HFFc6 (cell line): ENCODE data around the gene AFDN. TPM values are rescaled to one million over a fixed set of nuclear protein-coding genes. Genes with fewer than 3 reads are reported as not detected.

Source experiments
- DNase-seq: peaks from one replicate; pipeline ENCODE4 v3.0.0-alpha.2; 2018
- H3K27ac Mint-ChIP-seq: 2 replicates; pipeline ENCODE4 v1.8.0; 2020; ENCODE audit warnings: mild to moderate bottlenecking, mixed read lengths
- H3K27me3 Mint-ChIP-seq: 2 replicates; pipeline ENCODE4 v1.8.0; 2021; ENCODE audit warnings: mild to moderate bottlenecking, moderate library complexity, mixed read lengths; ENCODE audit not compliant: insufficient read depth
- H3K36me3 Mint-ChIP-seq: 2 replicates; pipeline ENCODE4 v1.8.0; 2021; ENCODE audit warnings: low read depth, mixed read lengths
- H3K4me1 Mint-ChIP-seq: 2 replicates; pipeline ENCODE4 v1.8.0; 2020; ENCODE audit warnings: low read depth, mixed read lengths
- H3K4me3 Mint-ChIP-seq: 2 replicates; pipeline ENCODE4 v1.8.0; 2020; ENCODE audit warnings: mild to moderate bottlenecking, moderate library complexity, mixed read lengths
- H3K9me3 Mint-ChIP-seq: 2 replicates; pipeline ENCODE4 v1.8.0; 2020; ENCODE audit warnings: mild to moderate bottlenecking, mixed read lengths
- total RNA-seq, 6 experiments: library from RNA; stranded (reverse); fragmentation: NEBNext Ultra II Directional; extraction: Animal tissue kit (Norgen Biotek cat#: 25700); gene quantifications; 2 replicates in 1 of 6; 3 replicates in 5 of 6; pipeline ENCODE4 v1.2.3, GENCODE V29; 2021
- TF ChIP-seq, protein P1 (sequence below): fragments of 200-600 bp; sonication (generic); IDR thresholded peaks from 2 replicates; pipeline ENCODE4 v1.5.0; 2021; ENCODE audit warnings: antibody characterized with exemption, mild to moderate bottlenecking

The AFDN gene
- total RNA-seq, 6 experiments from 2014 or later: 16.1 to 20.3 (median 17.4) TPM

DNA sequence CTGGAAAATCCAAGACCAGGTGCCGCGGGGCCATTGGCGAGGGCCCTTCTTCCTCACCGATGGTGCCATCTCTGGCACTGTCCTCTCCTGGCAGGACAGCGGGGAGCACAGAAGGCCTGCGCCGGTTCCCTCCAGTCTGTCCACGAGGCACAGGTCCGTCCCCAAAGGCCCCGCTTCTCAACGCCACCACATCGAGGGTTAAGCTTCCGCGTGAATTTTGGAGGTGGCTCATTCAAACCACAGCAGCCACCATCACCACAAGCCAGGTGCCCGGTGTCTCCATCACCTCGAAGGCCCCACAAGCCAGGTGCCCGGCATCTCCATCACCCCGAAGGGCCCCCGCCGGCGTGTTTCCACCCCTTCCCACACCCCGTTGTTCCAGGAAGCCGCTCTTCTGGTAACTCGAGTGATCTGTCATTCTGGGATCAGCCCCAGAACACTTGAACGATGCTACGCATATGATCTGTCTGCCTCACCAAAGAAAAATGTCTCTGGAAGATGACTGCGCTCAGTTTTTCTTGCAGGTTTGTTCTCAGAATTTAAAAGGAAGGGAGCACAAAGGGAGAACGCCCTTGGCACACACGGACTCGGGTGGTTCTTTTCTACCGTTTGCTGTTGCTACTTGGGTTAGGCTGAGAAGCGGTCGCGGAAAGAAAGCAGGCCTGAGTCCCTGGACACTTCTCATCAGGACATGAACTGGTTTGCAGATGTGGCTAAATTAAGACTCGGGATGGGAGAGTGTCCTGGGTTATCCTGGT lies 160.9 kb downstream of the AFDN start:
- no peak overlapping the region for H3K4me3 Mint-ChIP-seq
- H3K27ac Mint-ChIP-seq: no peak overlapping the region
- H3K27me3 Mint-ChIP-seq: peaks cover 2% of the 10 kb centered on the region
- peaks cover 4% of the 10 kb centered on the region; the same call in 1 of the 2 replicates for H3K36me3 Mint-ChIP-seq
- H3K9me3 Mint-ChIP-seq: peaks cover 20% of the 10 kb centered on the region
- TF ChIP-seq, protein P1, sequence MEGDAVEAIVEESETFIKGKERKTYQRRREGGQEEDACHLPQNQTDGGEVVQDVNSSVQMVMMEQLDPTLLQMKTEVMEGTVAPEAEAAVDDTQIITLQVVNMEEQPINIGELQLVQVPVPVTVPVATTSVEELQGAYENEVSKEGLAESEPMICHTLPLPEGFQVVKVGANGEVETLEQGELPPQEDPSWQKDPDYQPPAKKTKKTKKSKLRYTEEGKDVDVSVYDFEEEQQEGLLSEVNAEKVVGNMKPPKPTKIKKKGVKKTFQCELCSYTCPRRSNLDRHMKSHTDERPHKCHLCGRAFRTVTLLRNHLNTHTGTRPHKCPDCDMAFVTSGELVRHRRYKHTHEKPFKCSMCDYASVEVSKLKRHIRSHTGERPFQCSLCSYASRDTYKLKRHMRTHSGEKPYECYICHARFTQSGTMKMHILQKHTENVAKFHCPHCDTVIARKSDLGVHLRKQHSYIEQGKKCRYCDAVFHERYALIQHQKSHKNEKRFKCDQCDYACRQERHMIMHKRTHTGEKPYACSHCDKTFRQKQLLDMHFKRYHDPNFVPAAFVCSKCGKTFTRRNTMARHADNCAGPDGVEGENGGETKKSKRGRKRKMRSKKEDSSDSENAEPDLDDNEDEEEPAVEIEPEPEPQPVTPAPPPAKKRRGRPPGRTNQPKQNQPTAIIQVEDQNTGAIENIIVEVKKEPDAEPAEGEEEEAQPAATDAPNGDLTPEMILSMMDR: no peak
- no peak for DNase-seq
- H3K4me1 Mint-ChIP-seq: peaks cover 6% of the 10 kb centered on the region; the same call in 1 of the 2 replicates

DNA sequence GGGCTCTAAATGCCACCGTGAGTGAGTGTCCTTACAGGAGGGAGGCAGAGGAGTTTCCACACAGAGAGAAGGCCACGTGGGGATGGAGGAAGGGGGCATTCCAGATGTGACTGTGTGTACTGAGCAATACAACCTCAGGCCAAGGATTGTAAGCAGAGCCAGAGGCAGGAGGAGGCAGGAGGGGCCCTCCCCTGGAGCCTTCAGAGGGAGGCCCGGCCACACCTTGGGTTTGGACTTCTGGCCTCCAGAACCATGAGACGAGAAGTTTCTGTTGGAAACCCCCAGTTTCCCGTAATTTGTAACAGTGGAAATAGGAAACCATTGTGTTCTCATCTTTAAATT lies 161.4 kb downstream of the AFDN start:
- no peak overlapping the region for H3K4me3 Mint-ChIP-seq
- peaks cover 2% of the 10 kb centered on the region for H3K27me3 Mint-ChIP-seq
- TF ChIP-seq, protein P1: no peak
- peaks cover 6% of the 10 kb centered on the region; the same call in 1 of the 2 replicates for H3K4me1 Mint-ChIP-seq
- peaks cover 4% of the 10 kb centered on the region; the same call in 1 of the 2 replicates for H3K36me3 Mint-ChIP-seq
- peaks cover 20% of the 10 kb centered on the region for H3K9me3 Mint-ChIP-seq
- no peak for DNase-seq
- H3K27ac Mint-ChIP-seq: no peak overlapping the region

DNA sequence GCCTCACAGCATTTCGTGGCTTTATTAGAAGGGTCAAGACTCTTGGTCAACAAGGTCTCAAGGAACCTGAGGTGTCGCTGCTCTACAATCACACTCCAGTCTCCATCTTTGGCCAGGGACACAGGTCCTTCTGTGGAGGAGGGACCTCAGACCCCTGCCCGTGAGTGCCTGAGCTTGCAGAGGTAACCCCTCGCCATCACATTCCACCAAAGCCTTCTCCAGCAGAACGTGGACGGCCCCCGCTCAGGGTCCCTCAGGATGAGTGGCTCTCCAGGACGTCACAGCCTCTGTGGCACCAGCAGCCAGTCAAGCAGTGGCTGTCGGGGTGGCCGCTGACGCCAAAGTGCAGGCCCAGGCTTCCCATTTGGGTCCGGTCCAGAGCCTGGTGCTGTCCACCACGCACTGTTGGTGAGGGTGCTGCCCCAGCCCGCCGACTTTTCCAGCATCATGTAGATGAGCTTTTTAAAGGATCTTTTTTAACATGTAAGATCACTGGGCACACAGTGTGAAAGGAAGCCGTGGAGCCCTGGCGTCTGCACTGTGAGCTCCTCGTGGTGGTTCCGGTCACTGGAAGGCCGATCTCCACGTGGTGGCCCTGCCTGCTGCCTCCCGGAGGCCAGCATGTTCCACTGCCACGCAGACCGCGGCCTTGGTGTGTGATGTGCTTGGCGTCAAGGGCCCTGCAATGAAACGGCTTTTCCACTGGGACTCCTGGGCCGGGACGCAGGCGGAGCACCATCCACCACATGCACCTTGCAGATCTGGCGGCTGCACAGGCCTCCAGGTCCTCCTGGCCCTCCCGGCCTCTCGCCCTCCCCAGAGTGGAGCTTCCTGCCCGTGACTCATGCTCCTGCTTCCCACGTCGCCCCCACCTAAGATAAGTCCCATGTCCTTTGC lies 162.5 kb downstream of the AFDN start:
- TF ChIP-seq, protein P1: no peak

DNA sequence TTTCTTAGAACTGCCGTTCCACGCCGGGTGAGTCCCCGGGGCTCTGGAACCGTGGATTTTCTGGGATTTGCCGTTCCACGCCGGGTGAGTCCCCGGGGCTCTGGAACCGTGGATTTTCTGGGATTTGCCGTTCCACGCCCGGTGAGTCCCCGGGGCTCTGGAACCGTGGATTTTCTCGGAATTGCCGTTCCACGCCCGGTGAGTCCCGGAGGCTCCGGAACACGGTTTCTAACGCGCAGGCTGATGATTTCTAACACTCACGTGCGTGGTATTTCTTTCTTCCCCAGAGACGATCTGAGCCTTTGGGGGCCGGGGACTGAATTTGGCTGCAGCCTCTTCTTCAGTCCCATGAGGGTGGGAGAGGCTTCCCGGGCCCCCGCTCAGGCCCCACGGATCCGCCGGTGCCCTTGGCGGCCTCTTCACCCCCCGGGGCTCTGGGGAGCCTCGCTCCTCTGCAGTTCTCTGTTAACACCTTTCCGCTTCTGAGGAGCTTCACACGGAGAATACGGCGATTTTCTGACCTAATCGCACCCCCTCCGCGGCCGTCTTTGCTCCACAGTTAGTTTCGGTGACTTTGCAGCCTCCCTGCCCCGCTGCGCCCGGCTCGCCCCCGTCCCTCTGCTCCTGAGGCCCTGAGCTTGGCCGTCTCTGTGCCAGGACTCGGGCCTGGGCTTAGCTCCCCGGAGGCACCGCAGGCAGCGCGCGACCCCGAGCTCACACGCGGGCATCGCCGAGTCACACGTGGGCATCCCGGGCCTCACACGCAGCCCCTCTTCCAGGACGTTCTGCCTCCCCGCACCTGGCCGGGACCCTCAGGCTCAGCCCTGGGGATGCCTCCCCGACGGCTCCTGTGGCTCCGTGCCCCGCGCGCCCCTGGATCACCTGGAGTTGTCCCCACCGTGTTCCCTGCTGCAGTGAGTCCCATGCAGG lies 163.6 kb downstream of the AFDN start:
- Mint-ChIP-seq H3K9me3 (peaks cover 20% of the 10 kb centered on the region), H3K27ac (no peak overlapping the region), H3K4me1 (no peaks in the 10 kb centered on the region), H3K36me3 (peaks cover 4% of the 10 kb centered on the region; the same call in 1 of the 2 replicates), H3K27me3 (peaks cover 2% of the 10 kb centered on the region), H3K4me3 (no peak overlapping the region)
- TF ChIP-seq, protein P1: no peak
- DNase-seq: no peak

More for the DNA sequence above, 162.5 kb downstream of the AFDN start:
- H3K4me3 Mint-ChIP-seq: no peak overlapping the region
- peaks cover 4% of the 10 kb centered on the region; the same call in 1 of the 2 replicates for H3K36me3 Mint-ChIP-seq
- no peak overlapping the region for H3K27ac Mint-ChIP-seq
- H3K9me3 Mint-ChIP-seq: peaks cover 20% of the 10 kb centered on the region
- peaks cover 6% of the 10 kb centered on the region; the same call in 1 of the 2 replicates for H3K4me1 Mint-ChIP-seq
- DNase-seq: no peak
- H3K27me3 Mint-ChIP-seq: peaks cover 4% of the 10 kb centered on the region

DNA sequence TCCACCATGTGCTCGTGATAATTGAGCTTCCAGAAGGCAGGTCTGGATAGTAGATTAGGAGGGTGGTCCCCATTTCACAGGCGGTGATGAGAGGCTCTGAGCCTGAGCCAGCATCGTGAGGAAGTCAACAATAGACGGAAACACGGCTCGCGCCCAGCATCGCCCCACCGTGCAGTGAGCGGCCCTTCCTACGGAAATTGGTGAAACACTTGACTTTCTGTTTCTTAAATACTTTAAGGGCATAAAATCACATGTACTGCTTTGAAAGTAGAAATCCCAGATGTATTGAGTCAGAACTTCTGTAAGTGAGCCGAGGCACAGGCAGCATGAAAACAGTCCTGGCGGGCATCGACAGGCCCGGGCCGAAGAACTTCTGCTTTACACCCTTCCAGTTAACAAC lies 166.5 kb downstream of the AFDN start:
- no peak for DNase-seq
- peaks cover 13% of the 10 kb centered on the region for H3K9me3 Mint-ChIP-seq
- no peaks in the 10 kb centered on the region for H3K36me3 Mint-ChIP-seq
- no peak overlapping the region for H3K27ac Mint-ChIP-seq
- TF ChIP-seq, protein P1: no peak
- peaks cover 9% of the 10 kb centered on the region for H3K27me3 Mint-ChIP-seq
- H3K4me1 Mint-ChIP-seq: no peaks in the 10 kb centered on the region
- no peak overlapping the region for H3K4me3 Mint-ChIP-seq
